Rectal smooth muscle tissue (tissue), 1 donor: ENCODE measurements around the gene MTCL3.

Experiments
- H3K27ac ChIP-seq: one replicate; pipeline ENCODE4 v1.7.0; 2013; ENCODE audit warnings: low read depth, low read length, inconsistent platforms
- H3K27me3 ChIP-seq: one replicate; pipeline ENCODE4 v1.7.0; 2013; ENCODE audit warnings: low read length; ENCODE audit not compliant: control insufficient read depth, insufficient read depth
- H3K36me3 ChIP-seq: one replicate; pipeline ENCODE4 v1.7.0; 2013; ENCODE audit warnings: low read length; ENCODE audit not compliant: control insufficient read depth, insufficient read depth
- H3K4me1 ChIP-seq: one replicate; pipeline ENCODE4 v1.7.0; 2013; ENCODE audit warnings: low read length; ENCODE audit not compliant: control insufficient read depth, insufficient read depth
- H3K4me3 ChIP-seq: one replicate; pipeline ENCODE4 v1.7.0; 2013; ENCODE audit warnings: low read length
- H3K9ac ChIP-seq: one replicate; pipeline ENCODE4 v1.7.0; 2013; ENCODE audit warnings: low read length

Gene MTCL3

DNA sequence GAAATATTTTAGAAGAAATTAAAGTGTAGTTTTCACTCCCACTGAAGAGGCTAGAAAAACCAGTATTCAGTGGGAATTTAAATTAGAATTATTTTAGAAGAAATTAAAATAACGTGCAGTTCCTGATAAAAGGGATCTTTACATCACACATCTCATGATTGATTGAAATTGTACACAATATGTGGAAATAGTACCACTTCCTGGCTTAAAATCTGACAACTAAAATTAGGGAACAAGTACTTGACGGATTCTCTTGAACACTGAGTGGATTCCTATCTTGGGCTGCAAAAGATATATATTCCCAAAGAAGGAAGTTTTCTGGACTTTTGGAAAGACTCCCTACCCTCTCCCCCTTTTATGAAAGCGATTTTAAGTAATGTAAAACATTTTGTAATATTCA is 14.6 kb upstream of the MTCL3 start:
- H3K36me3 ChIP-seq, result no peaks in the 10 kb centered on the region
- no peak overlapping the region for H3K4me3 ChIP-seq
- H3K9ac ChIP-seq, result no peak overlapping the region
- no peaks in the 10 kb centered on the region for H3K4me1 ChIP-seq
- H3K27me3 ChIP-seq, result no peaks in the 10 kb centered on the region
- H3K27ac ChIP-seq, result no peak overlapping the region

DNA sequence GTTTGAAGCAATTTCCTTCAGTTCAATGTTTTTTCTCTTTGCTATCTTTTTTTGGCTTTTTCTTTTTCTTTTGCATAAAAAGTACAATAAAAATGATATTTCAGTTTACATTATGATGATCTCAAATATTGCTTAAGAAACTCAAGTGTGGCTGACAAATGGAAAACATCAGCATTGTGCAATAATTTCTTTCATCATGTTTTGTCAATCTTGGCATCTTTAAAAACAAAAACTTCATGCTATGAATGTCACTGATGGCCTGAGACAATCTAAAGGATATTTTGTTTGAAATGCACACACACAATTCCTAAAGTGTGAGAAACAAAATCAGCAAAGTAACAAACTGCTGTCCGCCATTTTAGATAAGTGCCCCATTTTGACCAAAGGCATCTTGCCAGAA is 13.9 kb upstream of the MTCL3 start:
- Histone ChIP-seq H3K36me3 (no peaks in the 10 kb centered on the region), H3K27ac (no peak overlapping the region), H3K9ac (no peak overlapping the region), H3K4me3 (no peak overlapping the region), H3K27me3 (no peaks in the 10 kb centered on the region), H3K4me1 (no peaks in the 10 kb centered on the region)

DNA sequence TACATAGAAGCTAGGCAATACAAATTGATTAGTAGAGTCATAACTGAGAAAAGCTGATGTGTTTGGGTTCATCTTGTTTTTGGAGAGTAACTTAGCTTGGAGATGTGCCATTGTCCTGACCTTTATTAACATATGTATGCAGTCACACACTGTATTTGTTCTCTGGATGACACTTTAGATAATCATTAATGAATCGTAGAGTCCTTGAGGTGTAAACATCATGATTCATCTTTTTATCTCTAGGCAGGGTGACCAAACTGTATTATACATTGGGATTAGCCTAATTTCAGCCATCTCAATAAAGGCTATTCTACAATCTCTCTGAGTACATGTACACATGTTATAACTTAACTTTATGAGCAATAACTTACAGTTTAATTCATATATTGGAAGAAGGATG is 3.6 kb upstream of the MTCL3 start:
- Histone ChIP-seq H3K27me3 (peaks cover 6% of the 10 kb centered on the region), H3K9ac (no peak overlapping the region), H3K36me3 (no peaks in the 10 kb centered on the region), H3K4me3 (no peak overlapping the region), H3K4me1 (no peaks in the 10 kb centered on the region), H3K27ac (no peak overlapping the region)

GRCh38 chr6:127520066-127520465 is 931 bp upstream of the MTCL3 start:
- Histone ChIP-seq H3K9ac (no peak overlapping the region), H3K4me3 (no peak overlapping the region), H3K4me1 (peaks cover 3% of the 10 kb centered on the region), H3K27me3 (peaks cover 6% of the 10 kb centered on the region), H3K27ac (no peak overlapping the region), H3K36me3 (no peaks in the 10 kb centered on the region)

GRCh38 chr6:127519469-127519785 is 292 bp upstream of the MTCL3 start:
- H3K27me3 ChIP-seq, result peaks cover 6% of the 10 kb centered on the region
- H3K4me3 ChIP-seq, result no peak overlapping the region
- H3K4me1 ChIP-seq, result peaks cover 3% of the 10 kb centered on the region
- no peak overlapping the region for H3K27ac ChIP-seq
- no peak overlapping the region for H3K9ac ChIP-seq
- H3K36me3 ChIP-seq, result no peaks in the 10 kb centered on the region

- no peak overlapping the region for H3K27ac ChIP-seq
- peaks cover 6% of the 10 kb centered on the region for H3K27me3 ChIP-seq
- peaks cover 3% of the 10 kb centered on the region for H3K4me1 ChIP-seq
These were observed 885 bp downstream of the MTCL3 start for GRCh38 chr6:127518191-127518709.

DNA sequence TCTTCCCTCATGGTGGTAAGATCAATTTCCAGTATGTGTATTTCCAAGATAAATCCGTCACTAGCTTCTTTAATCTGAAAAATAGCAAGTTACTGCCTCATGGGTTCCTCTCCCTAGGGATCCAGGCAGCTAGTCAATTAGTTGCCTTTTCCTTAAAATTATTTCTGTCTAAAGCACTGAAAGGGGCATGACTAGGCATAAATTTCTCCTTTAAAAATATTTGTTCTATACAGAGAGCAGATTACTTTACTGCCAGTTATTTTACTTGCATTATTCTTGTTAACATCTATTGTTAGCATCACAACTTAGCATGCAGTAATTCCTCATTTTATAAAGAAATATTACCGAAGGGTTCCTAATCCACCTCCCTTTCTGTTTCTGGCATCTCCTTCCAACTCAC is 1.4 kb downstream of the MTCL3 start:
- Histone ChIP-seq H3K36me3 (no peaks in the 10 kb centered on the region), H3K27ac (no peak overlapping the region), H3K4me3 (no peak overlapping the region), H3K9ac (no peak overlapping the region), H3K27me3 (peaks cover 6% of the 10 kb centered on the region), H3K4me1 (peaks cover 3% of the 10 kb centered on the region)

More at GRCh38 chr6:127518191-127518709, 885 bp downstream of the MTCL3 start:
- H3K4me3 ChIP-seq, result no peak overlapping the region
- no peaks in the 10 kb centered on the region for H3K36me3 ChIP-seq
- H3K9ac ChIP-seq, result no peak overlapping the region

GRCh38 chr6:127516662-127517273 is 2.4 kb downstream of the MTCL3 start:
- Histone ChIP-seq H3K36me3 (no peaks in the 10 kb centered on the region), H3K27me3 (peaks cover 6% of the 10 kb centered on the region), H3K4me1 (peaks cover 3% of the 10 kb centered on the region), H3K4me3 (peak overlapping the region; percentile 66), H3K9ac (no peak overlapping the region), H3K27ac (no peak overlapping the region)

- Histone ChIP-seq H3K27me3 (peaks cover 6% of the 10 kb centered on the region), H3K4me3 (peak overlapping the region; percentile 66), H3K27ac (no peak overlapping the region), H3K9ac (no peak overlapping the region), H3K4me1 (peaks cover 3% of the 10 kb centered on the region), H3K36me3 (no peaks in the 10 kb centered on the region)
These were observed 3.1 kb downstream of the MTCL3 start for GRCh38 chr6:127515794-127516661.

DNA sequence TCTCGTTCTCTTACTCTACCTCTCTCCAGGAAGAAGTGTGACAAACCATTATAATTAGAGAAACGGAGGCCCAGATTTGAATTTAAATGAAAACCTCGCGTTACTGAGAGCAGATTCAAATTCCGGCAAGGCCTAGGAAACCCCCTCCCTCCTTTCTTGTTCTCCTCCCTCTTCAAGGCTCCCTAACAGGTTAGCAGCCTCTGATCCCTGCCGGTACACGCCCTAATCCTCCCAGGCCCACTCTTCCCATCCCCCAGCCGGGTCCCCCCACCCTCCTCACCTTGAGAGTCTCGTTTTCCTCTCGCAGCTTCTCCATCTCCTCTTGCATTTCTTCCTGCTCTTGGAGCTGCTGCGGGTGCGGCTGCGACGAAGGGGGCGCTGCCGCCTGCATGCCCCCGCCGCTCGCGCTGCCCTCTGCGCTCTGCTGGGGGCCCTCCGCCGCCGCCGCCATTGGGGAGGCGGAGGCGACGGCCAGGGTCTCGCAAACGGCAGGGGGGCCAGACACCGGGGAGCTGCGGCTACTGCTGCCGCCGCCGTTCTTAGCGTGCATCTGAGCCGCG is 3.8 kb downstream of the MTCL3 start:
- Histone ChIP-seq H3K36me3 (no peaks in the 10 kb centered on the region), H3K4me1 (peaks cover 3% of the 10 kb centered on the region), H3K27me3 (peaks cover 6% of the 10 kb centered on the region), H3K27ac (no peak overlapping the region), H3K4me3 (peak overlapping the region; percentile 66), H3K9ac (no peak overlapping the region)

DNA sequence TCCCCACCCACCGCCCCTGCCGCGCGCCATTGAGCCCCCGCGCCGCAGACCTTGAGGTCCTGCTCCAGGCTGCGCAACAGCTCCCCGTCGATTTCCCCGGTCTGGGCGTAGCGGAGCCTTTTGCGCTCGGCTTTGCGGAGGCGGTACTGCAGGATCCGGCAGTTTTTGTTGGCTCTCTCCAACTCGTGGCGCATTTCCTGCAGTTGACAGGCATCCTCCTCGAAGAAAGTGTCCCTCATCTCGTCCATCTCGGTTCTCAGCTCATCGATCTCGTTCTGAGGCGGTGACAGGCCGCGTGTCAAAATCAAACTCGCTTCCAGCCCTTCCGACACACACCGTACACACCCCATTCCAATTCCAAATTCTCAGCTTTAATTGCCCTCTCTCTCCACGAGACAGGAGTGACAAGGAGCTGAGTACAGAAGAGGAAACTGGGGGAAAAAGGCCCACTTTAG is 4.3 kb downstream of the MTCL3 start:
- Histone ChIP-seq H3K4me1 (peaks cover 3% of the 10 kb centered on the region), H3K9ac (no peak overlapping the region), H3K27me3 (peaks cover 6% of the 10 kb centered on the region), H3K27ac (no peak overlapping the region), H3K36me3 (no peaks in the 10 kb centered on the region), H3K4me3 (peak overlapping the region; percentile 66)

- Histone ChIP-seq H3K4me3 (peak overlapping the region; percentile 66), H3K27me3 (peaks cover 5% of the 10 kb centered on the region), H3K9ac (no peak overlapping the region), H3K36me3 (no peaks in the 10 kb centered on the region), H3K4me1 (peaks cover 3% of the 10 kb centered on the region), H3K27ac (no peak overlapping the region)
These were observed 4.9 kb downstream of the MTCL3 start for GRCh38 chr6:127514179-127514772.
